ENCODE results near the gene CAPS2.

CAPS2 gene

DNA sequence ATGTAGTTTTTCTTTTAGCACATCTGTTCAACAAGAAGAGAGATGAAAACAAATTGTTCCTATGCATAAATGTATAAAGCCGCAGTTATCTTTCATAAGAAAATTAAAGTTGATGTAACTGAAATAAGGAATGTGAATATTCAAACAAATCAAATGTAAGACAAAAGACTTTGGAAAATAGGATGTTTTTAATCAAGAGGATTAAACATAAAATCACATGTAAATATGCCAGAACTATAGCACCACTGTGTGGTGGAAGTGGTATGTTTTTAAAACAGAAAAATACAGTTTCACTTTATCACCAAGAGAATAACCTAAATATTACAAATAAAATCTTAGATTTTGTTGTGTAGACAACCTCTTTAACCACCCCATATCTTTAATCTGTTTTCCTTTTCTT lies 40.4 kb downstream of the CAPS2 start:
- no peak overlapping the region for H3K4me3 ChIP-seq (ENCODE audit: low read depth, low read length)
- peak; percentile 8 for DNase-seq (ENCODE audit: low read depth)
- no peak for TF ChIP-seq POLR2A (IDR thresholded peaks at IDR 0.05; ENCODE audit: extremely low read depth, insufficient read length)
- TF ChIP-seq MYC (IDR thresholded peaks at IDR 0.05; ENCODE audit: low read depth, low read length), result no peak
- TF ChIP-seq, protein P1, sequence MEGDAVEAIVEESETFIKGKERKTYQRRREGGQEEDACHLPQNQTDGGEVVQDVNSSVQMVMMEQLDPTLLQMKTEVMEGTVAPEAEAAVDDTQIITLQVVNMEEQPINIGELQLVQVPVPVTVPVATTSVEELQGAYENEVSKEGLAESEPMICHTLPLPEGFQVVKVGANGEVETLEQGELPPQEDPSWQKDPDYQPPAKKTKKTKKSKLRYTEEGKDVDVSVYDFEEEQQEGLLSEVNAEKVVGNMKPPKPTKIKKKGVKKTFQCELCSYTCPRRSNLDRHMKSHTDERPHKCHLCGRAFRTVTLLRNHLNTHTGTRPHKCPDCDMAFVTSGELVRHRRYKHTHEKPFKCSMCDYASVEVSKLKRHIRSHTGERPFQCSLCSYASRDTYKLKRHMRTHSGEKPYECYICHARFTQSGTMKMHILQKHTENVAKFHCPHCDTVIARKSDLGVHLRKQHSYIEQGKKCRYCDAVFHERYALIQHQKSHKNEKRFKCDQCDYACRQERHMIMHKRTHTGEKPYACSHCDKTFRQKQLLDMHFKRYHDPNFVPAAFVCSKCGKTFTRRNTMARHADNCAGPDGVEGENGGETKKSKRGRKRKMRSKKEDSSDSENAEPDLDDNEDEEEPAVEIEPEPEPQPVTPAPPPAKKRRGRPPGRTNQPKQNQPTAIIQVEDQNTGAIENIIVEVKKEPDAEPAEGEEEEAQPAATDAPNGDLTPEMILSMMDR (IDR thresholded peaks at IDR 0.05; ENCODE audit: low read depth, low read length), result no peak
- TF ChIP-seq, protein P2, sequence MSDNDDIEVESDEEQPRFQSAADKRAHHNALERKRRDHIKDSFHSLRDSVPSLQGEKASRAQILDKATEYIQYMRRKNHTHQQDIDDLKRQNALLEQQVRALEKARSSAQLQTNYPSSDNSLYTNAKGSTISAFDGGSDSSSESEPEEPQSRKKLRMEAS (IDR thresholded peaks at IDR 0.05; ENCODE audit: low read depth, low read length), result no peak

- H3K4me3 ChIP-seq (ENCODE audit: low read depth, low read length), result no peak overlapping the region
- no peak for DNase-seq (ENCODE audit: low read depth)
- TF ChIP-seq POLR2A (IDR thresholded peaks at IDR 0.05; ENCODE audit: extremely low read depth, insufficient read length), result no peak
- TF ChIP-seq, protein P1 (IDR thresholded peaks at IDR 0.05; ENCODE audit: low read depth, low read length), result no peak
- TF ChIP-seq, protein P2 (IDR thresholded peaks at IDR 0.05; ENCODE audit: low read depth, low read length), result no peak
- no peak for TF ChIP-seq MYC (IDR thresholded peaks at IDR 0.05; ENCODE audit: low read depth, low read length)
Measured at GRCh38 chr12:75288860-75289259, 41.3 kb downstream of the CAPS2 start.

- no peak overlapping the region for H3K4me3 ChIP-seq (ENCODE audit: low read depth, low read length)
- TF ChIP-seq MYC (IDR thresholded peaks at IDR 0.05; ENCODE audit: low read depth, low read length), result no peak
- TF ChIP-seq, protein P1 (IDR thresholded peaks at IDR 0.05; ENCODE audit: low read depth, low read length), result no peak
- no peak for DNase-seq (ENCODE audit: low read depth)
Measured at GRCh38 chr12:75275702-75276101, 54.4 kb downstream of the CAPS2 start.

- H3K4me3 ChIP-seq (ENCODE audit: low read depth, low read length), result no peak overlapping the region
- TF ChIP-seq, protein P1 (IDR thresholded peaks at IDR 0.05; ENCODE audit: low read depth, low read length), result no peak
- TF ChIP-seq, protein P2 (IDR thresholded peaks at IDR 0.05; ENCODE audit: low read depth, low read length), result no peak
- TF ChIP-seq POLR2A (IDR thresholded peaks at IDR 0.05; ENCODE audit: extremely low read depth, insufficient read length) (no peak), MYC (IDR thresholded peaks at IDR 0.05; ENCODE audit: low read depth, low read length) (no peak)
- DNase-seq (ENCODE audit: low read depth), result no peak
Measured at GRCh38 chr12:75271576-75271975, 58.5 kb downstream of the CAPS2 start.

DNA sequence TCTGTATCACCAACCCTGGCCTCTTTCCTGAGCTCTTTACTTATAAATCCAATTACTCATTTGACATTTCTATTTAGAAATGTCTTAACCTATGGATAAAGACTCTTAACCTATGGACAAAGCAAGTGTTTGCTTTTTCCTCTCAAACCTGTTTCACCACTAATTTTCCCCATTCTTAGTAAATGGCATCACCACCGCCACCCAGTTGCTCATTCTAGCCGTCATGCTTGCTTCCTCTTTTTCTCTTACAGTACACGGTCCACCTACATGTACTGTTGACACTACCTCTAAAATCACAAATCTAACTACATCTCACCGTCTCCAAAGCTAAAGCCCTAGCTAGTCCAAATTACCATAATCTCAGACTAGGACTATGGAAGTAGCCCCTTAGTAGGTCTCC lies 60.0 kb downstream of the CAPS2 start:
- no peak overlapping the region for H3K4me3 ChIP-seq (ENCODE audit: low read depth, low read length)
- DNase-seq (ENCODE audit: low read depth), result peak; percentile 8
- TF ChIP-seq, protein P2 (IDR thresholded peaks at IDR 0.05; ENCODE audit: low read depth, low read length), result no peak
- TF ChIP-seq MYC (IDR thresholded peaks at IDR 0.05; ENCODE audit: low read depth, low read length) (no peak), POLR2A (IDR thresholded peaks at IDR 0.05; ENCODE audit: extremely low read depth, insufficient read length) (no peak)
- TF ChIP-seq, protein P1 (IDR thresholded peaks at IDR 0.05; ENCODE audit: low read depth, low read length), result no peak

DNA sequence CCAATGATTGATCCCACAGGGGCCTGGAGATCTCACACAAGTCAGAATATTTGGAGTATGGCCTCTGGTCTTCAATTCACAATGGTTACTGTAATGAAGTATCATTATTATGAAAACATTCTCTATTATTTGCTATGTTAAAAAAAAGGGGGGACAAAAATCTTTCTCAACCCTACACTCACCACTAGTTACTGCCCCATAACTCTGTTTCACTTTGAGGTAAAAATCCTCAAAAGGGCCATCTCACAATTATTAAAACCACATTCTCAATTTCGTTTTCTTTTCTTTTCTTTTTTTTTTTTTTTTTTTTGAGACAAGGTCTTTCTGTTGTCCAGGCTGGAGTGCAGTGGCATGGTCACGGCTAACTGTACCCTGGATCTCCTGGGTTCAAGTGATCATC lies 60.9 kb downstream of the CAPS2 start:
- DNase-seq (ENCODE audit: low read depth), result no peak
- H3K4me3 ChIP-seq (ENCODE audit: low read depth, low read length), result no peak overlapping the region
- TF ChIP-seq, protein P2 (IDR thresholded peaks at IDR 0.05; ENCODE audit: low read depth, low read length), result no peak
- TF ChIP-seq MYC (IDR thresholded peaks at IDR 0.05; ENCODE audit: low read depth, low read length) (no peak), POLR2A (IDR thresholded peaks at IDR 0.05; ENCODE audit: extremely low read depth, insufficient read length) (no peak)
- TF ChIP-seq, protein P1 (IDR thresholded peaks at IDR 0.05; ENCODE audit: low read depth, low read length), result no peak
